Activated CD8-positive, alpha-beta memory T cell treated with anti-CD3 and anti-CD28 coated beads for 36 hours (primary cell): ENCODE measurements around the gene SACM1L. TPM values are rescaled to one million over a fixed set of nuclear protein-coding genes. Genes with fewer than 3 reads are reported as not detected.

ENCODE experiments used
- CTCF ChIA-PET: fragments of 350-600 bp; sonication (Branson Sonifier 250); formaldehyde crosslinking; loops from one replicate; lab custom pipeline; 2021; ENCODE audit warnings: antibody characterized with exemption; lab: Charles Lee
- POLR2A ChIA-PET: fragments of 350-600 bp; sonication (Branson Sonifier 250); formaldehyde crosslinking; loops from one replicate; lab custom pipeline; 2021; ENCODE audit warnings: antibody characterized with exemption; lab: Charles Lee
- total RNA-seq, 2 experiments: library from RNA; stranded (reverse); gene quantifications; one replicate each; pipeline ENCODE4 v1.2.3, GENCODE V29; 2021

The SACM1L gene
- total RNA-seq, 2 experiments from 2014 or later: 89.7 to 103 TPM

GRCh38 chr3:45716790-45717336 lies 27.7 kb downstream of the SACM1L start:
- ChIA-PET CTCF (interaction anchor here (0.7 kb wide), 1 partner anchor 212 kb away, joined by 3 read pairs; no protein-coding TSS in a partner anchor), POLR2A (no interaction called here)

- ChIA-PET POLR2A (no interaction called here), CTCF (no interaction called here)
Measured at GRCh38 chr3:45719655-45720487, 30.7 kb downstream of the SACM1L start.

- POLR2A ChIA-PET: no interaction called here
- CTCF ChIA-PET: no interaction called here
Measured at GRCh38 chr3:45724911-45725310, 35.7 kb downstream of the SACM1L start.

- ChIA-PET POLR2A (no interaction called here), CTCF (interaction anchor here (0.5 kb wide), 1 partner anchor 19 kb away, joined by 4 read pairs; no protein-coding TSS in a partner anchor)
Measured at GRCh38 chr3:45729614-45730013, 40.4 kb downstream of the SACM1L start.

- POLR2A ChIA-PET: no interaction called here
Measured at GRCh38 chr3:45730409-45731154, 41.4 kb downstream of the SACM1L start.

GRCh38 chr3:45736707-45737106 lies 47.5 kb downstream of the SACM1L start:
- ChIA-PET CTCF (no interaction called here), POLR2A (no interaction called here)

More at GRCh38 chr3:45730409-45731154, 41.4 kb downstream of the SACM1L start:
- CTCF ChIA-PET: interaction anchor here (1.3 to 1.4 kb wide), 2 partner anchors 30 to 199 kb away, joined by 3 read pairs; no protein-coding TSS in a partner anchor

- ChIA-PET POLR2A (no interaction called here), CTCF (no interaction called here)
Measured at GRCh38 chr3:45737234-45737633, 48.0 kb downstream of the SACM1L start.

- ChIA-PET CTCF (no interaction called here), POLR2A (no interaction called here)
Measured at GRCh38 chr3:45739991-45740390, 50.8 kb downstream of the SACM1L start.

- ChIA-PET CTCF (no interaction called here), POLR2A (no interaction called here)
Measured at GRCh38 chr3:45741247-45741646, 52.1 kb downstream of the SACM1L start.

- POLR2A ChIA-PET: no interaction called here
- CTCF ChIA-PET: no interaction called here
Measured at GRCh38 chr3:45741742-45742460, 52.7 kb downstream of the SACM1L start.

- CTCF ChIA-PET: no interaction called here
- POLR2A ChIA-PET: no interaction called here
Measured at GRCh38 chr3:45742461-45743089, 53.4 kb downstream of the SACM1L start.

- ChIA-PET POLR2A (interaction anchor here (0.6 kb wide), 1 partner anchor 70 kb away, joined by 3 read pairs; no protein-coding TSS in a partner anchor), CTCF (no interaction called here)
Measured at GRCh38 chr3:45746165-45746776, 57.1 kb downstream of the SACM1L start.

- ChIA-PET POLR2A (interaction anchor here (0.6 kb wide), 1 partner anchor 69 kb away, joined by 3 read pairs; no protein-coding TSS in a partner anchor), CTCF (interaction anchor here (0.9 kb wide), 1 partner anchor 182 kb away, joined by 3 read pairs; no protein-coding TSS in a partner anchor)
Measured at GRCh38 chr3:45746777-45747622, 57.8 kb downstream of the SACM1L start.

GRCh38 chr3:45748068-45748467 lies 58.9 kb downstream of the SACM1L start:
- POLR2A ChIA-PET: interaction anchor here (1.2 kb wide), 1 partner anchor 94 kb away, joined by 4 read pairs; the partner anchor contains the start of gene LZTFL1
- CTCF ChIA-PET: interaction anchor here (0.9 kb wide), 1 partner anchor 181 kb away, joined by 3 read pairs; no protein-coding TSS in a partner anchor

GRCh38 chr3:45749036-45749600 lies 59.9 kb downstream of the SACM1L start:
- CTCF ChIA-PET: interaction anchor here (0.7 kb wide), 1 partner anchor 99 kb away, joined by 3 read pairs; no protein-coding TSS in a partner anchor
- POLR2A ChIA-PET: interaction anchor here (1.2 kb wide), 1 partner anchor 93 kb away, joined by 4 read pairs; the partner anchor contains the start of gene LZTFL1

GRCh38 chr3:45749880-45750279 lies 60.7 kb downstream of the SACM1L start:
- ChIA-PET POLR2A (no interaction called here), CTCF (interaction anchor here (0.7 kb wide), 1 partner anchor 100 kb away, joined by 3 read pairs; no protein-coding TSS in a partner anchor)
